WTC11 (cell line): ENCODE data around the gene ANKRD11. TPM values are rescaled to one million over a fixed set of nuclear protein-coding genes. Genes with fewer than 3 reads are reported as not detected.

Source experiments
- ATAC-seq: fragments of 200-7000 bp; cut with Tn5 transposase; 2 replicates; pipeline ENCODE4 v1.10.0; 2021; ENCODE audit warnings: mild to moderate bottlenecking, moderate library complexity
- CTCF ChIA-PET: fragments of 300-600 bp; sonication (Branson Sonifier 250); formaldehyde crosslinking; loops from one replicate; lab custom pipeline; 2021; ENCODE audit warnings: antibody characterized with exemption; lab: Charles Lee
- POLR2A ChIA-PET: fragments of 350-600 bp; sonication (Branson Sonifier 250); formaldehyde crosslinking; loops from one replicate; lab custom pipeline; 2021; ENCODE audit warnings: antibody characterized with exemption; lab: Charles Lee
- DNase-seq: peaks from one replicate; pipeline ENCODE4 v3.0.0; 2021; ENCODE audit warnings: low spot score
- H3K27ac Mint-ChIP-seq: 2 replicates; pipeline ENCODE4 v1.8.0; 2021; ENCODE audit warnings: mixed read lengths
- H3K27me3 Mint-ChIP-seq: 2 replicates; pipeline ENCODE4 v1.8.0; 2021; ENCODE audit warnings: low read depth, mild to moderate bottlenecking, moderate library complexity, mixed read lengths
- H3K36me3 Mint-ChIP-seq: 2 replicates; pipeline ENCODE4 v1.8.0; 2021; ENCODE audit warnings: mixed read lengths
- H3K4me1 Mint-ChIP-seq: 2 replicates; pipeline ENCODE4 v1.8.0; 2022; ENCODE audit warnings: mixed read lengths
- H3K4me3 Mint-ChIP-seq: 2 replicates; pipeline ENCODE4 v1.8.0; 2021; ENCODE audit warnings: mild to moderate bottlenecking, moderate library complexity, mixed read lengths
- H3K9me3 Mint-ChIP-seq: 2 replicates; pipeline ENCODE4 v1.8.0; 2021; ENCODE audit warnings: mixed read lengths
- ARID4B ChIP-seq: sonication (generic); formaldehyde crosslinking; IDR thresholded peaks from 2 replicates; pipeline ENCODE4 v1.8.0; 2023; ENCODE audit warnings: missing genetic modification reagents, mild to moderate bottlenecking, borderline replicate concordance
- CREB1 ChIP-seq: sonication (generic); formaldehyde crosslinking; IDR thresholded peaks from 2 replicates; pipeline ENCODE4 v1.8.0; 2023; ENCODE audit warnings: mild to moderate bottlenecking, missing genetic modification reagents
- HMGXB4 ChIP-seq: sonication (generic); formaldehyde crosslinking; IDR thresholded peaks from 2 replicates; pipeline ENCODE4 v1.8.1; 2023; ENCODE audit warnings: mild to moderate bottlenecking, moderate library complexity, missing genetic modification reagents
- PRDM15 ChIP-seq: sonication (generic); formaldehyde crosslinking; IDR thresholded peaks from 2 replicates; pipeline ENCODE4 v1.8.0; 2022; ENCODE audit warnings: missing genetic modification reagents
- PRRX2 ChIP-seq: fragments of 250-450 bp; sonication (Bioruptor Pico); IDR thresholded peaks from 2 replicates; pipeline ENCODE4 v1.8.0; 2021; ENCODE audit warnings: mild to moderate bottlenecking
- RELA ChIP-seq: sonication (generic); formaldehyde crosslinking; IDR thresholded peaks from 2 replicates; pipeline ENCODE4 v1.8.1; 2022; ENCODE audit warnings: missing genetic modification reagents, mild to moderate bottlenecking, borderline replicate concordance
- ZNF263 ChIP-seq: sonication (generic); formaldehyde crosslinking; IDR thresholded peaks from 2 replicates; pipeline ENCODE4 v1.8.1; 2022; ENCODE audit warnings: low read depth, mild to moderate bottlenecking, moderate library complexity, missing genetic modification reagents
- total RNA-seq: library from RNA; stranded (reverse); gene quantifications from 3 replicates; pipeline ENCODE4 v1.2.3, GENCODE V29; 2021
- TF ChIP-seq, protein P1 (sequence below): sonication (generic); formaldehyde crosslinking; IDR thresholded peaks from 2 replicates; pipeline ENCODE4 v1.8.1; 2022; ENCODE audit warnings: low read depth, missing genetic modification reagents, borderline replicate concordance
- TF ChIP-seq, protein P2 (sequence below): sonication (generic); formaldehyde crosslinking; IDR thresholded peaks from 2 replicates; pipeline ENCODE4 v1.8.1; 2022; ENCODE audit warnings: missing genetic modification reagents, borderline replicate concordance
- TF ChIP-seq, protein P3 (sequence below): fragments of 250-450 bp; sonication (Bioruptor Pico); IDR thresholded peaks from 2 replicates; pipeline ENCODE4 v1.9.0; 2021; ENCODE audit warnings: mild to moderate bottlenecking, borderline replicate concordance

Gene ANKRD11
- total RNA-seq, 1 experiment from 2014 or later, result 184 TPM

GRCh38 chr16:89458967-89459366, 31.4 kb downstream of the ANKRD11 start:
- ATAC-seq, result no peak
- peaks cover 25% of the 10 kb centered on the region for H3K36me3 Mint-ChIP-seq

More at GRCh38 chr16:89458967-89459366, 31.4 kb downstream of the ANKRD11 start:
- peaks cover 15% of the 10 kb centered on the region for H3K4me1 Mint-ChIP-seq
- ChIA-PET POLR2A (no interaction called here), CTCF (interaction anchor here (0.8 kb wide), 1 partner anchor 165 kb away, joined by 3 read pairs; no protein-coding TSS in a partner anchor)
- no peaks in the 10 kb centered on the region for H3K27me3 Mint-ChIP-seq
- H3K27ac Mint-ChIP-seq, result peak overlapping the region; percentile 89
- no peak for TF ChIP-seq PRDM15 (CRISPR knock-in tag)
- no peak for TF ChIP-seq HMGXB4 (CRISPR knock-in tag)
- TF ChIP-seq ARID4B (CRISPR knock-in tag), result no peak
- TF ChIP-seq, protein P1, sequence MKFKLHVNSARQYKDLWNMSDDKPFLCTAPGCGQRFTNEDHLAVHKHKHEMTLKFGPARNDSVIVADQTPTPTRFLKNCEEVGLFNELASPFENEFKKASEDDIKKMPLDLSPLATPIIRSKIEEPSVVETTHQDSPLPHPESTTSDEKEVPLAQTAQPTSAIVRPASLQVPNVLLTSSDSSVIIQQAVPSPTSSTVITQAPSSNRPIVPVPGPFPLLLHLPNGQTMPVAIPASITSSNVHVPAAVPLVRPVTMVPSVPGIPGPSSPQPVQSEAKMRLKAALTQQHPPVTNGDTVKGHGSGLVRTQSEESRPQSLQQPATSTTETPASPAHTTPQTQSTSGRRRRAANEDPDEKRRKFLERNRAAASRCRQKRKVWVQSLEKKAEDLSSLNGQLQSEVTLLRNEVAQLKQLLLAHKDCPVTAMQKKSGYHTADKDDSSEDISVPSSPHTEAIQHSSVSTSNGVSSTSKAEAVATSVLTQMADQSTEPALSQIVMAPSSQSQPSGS (CRISPR knock-in tag), result no peak
- TF ChIP-seq, protein P2, sequence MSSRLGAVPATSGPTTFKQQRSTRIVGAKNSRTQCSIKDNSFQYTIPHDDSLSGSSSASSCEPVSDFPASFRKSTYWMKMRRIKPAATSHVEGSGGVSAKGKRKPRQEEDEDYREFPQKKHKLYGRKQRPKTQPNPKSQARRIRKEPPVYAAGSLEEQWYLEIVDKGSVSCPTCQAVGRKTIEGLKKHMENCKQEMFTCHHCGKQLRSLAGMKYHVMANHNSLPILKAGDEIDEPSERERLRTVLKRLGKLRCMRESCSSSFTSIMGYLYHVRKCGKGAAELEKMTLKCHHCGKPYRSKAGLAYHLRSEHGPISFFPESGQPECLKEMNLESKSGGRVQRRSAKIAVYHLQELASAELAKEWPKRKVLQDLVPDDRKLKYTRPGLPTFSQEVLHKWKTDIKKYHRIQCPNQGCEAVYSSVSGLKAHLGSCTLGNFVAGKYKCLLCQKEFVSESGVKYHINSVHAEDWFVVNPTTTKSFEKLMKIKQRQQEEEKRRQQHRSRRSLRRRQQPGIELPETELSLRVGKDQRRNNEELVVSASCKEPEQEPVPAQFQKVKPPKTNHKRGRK (CRISPR knock-in tag), result no peak
- no peak for TF ChIP-seq CREB1 (CRISPR knock-in tag)
- no peak for TF ChIP-seq ZNF263 (CRISPR knock-in tag)
- no peak for TF ChIP-seq RELA (CRISPR knock-in tag)
- TF ChIP-seq, protein P3, sequence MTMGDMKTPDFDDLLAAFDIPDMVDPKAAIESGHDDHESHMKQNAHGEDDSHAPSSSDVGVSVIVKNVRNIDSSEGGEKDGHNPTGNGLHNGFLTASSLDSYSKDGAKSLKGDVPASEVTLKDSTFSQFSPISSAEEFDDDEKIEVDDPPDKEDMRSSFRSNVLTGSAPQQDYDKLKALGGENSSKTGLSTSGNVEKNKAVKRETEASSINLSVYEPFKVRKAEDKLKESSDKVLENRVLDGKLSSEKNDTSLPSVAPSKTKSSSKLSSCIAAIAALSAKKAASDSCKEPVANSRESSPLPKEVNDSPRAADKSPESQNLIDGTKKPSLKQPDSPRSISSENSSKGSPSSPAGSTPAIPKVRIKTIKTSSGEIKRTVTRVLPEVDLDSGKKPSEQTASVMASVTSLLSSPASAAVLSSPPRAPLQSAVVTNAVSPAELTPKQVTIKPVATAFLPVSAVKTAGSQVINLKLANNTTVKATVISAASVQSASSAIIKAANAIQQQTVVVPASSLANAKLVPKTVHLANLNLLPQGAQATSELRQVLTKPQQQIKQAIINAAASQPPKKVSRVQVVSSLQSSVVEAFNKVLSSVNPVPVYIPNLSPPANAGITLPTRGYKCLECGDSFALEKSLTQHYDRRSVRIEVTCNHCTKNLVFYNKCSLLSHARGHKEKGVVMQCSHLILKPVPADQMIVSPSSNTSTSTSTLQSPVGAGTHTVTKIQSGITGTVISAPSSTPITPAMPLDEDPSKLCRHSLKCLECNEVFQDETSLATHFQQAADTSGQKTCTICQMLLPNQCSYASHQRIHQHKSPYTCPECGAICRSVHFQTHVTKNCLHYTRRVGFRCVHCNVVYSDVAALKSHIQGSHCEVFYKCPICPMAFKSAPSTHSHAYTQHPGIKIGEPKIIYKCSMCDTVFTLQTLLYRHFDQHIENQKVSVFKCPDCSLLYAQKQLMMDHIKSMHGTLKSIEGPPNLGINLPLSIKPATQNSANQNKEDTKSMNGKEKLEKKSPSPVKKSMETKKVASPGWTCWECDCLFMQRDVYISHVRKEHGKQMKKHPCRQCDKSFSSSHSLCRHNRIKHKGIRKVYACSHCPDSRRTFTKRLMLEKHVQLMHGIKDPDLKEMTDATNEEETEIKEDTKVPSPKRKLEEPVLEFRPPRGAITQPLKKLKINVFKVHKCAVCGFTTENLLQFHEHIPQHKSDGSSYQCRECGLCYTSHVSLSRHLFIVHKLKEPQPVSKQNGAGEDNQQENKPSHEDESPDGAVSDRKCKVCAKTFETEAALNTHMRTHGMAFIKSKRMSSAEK (CRISPR knock-in tag), result no peak
- no peak for TF ChIP-seq PRRX2 (CRISPR knock-in tag)
- peaks cover 14% of the 10 kb centered on the region for H3K9me3 Mint-ChIP-seq
- no peak overlapping the region for H3K4me3 Mint-ChIP-seq
- no peak for DNase-seq
